SH-SY5Y (cell line): Measurements from ENCODE around the gene ALPI.

Source experiments
- GATA2 ChIP-seq: IDR thresholded peaks from 2 replicates; pipeline ENCODE4 v1.6.1; 2011; ENCODE audit warnings: mild to moderate bottlenecking, low read depth, low read length
- GATA3 ChIP-seq: IDR thresholded peaks from 2 replicates; pipeline ENCODE4 v1.6.1; 2011; ENCODE audit warnings: low read depth, mild to moderate bottlenecking, low read length, moderate library complexity

The ALPI gene

DNA sequence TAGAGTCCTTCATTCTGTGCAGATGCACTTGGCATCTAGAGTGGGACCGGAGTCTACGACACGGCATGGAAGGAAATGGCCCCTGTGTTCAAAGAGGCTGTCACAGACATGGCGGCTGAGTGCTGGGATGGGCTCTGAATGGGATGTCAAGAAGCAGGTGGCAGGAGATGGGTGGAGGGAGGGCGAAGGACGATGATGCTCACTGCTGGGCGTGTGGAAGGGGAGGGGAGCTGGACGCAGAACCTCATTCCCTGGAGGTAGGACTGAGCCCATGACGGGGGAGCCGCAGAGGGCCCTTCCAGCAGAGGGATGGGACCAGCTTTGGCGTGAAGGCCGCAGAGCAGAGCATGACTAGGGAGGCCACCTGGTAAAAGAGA, 18.8 kb upstream of the ALPI start:
- TF ChIP-seq GATA3 (no peak), GATA2 (no peak)

DNA sequence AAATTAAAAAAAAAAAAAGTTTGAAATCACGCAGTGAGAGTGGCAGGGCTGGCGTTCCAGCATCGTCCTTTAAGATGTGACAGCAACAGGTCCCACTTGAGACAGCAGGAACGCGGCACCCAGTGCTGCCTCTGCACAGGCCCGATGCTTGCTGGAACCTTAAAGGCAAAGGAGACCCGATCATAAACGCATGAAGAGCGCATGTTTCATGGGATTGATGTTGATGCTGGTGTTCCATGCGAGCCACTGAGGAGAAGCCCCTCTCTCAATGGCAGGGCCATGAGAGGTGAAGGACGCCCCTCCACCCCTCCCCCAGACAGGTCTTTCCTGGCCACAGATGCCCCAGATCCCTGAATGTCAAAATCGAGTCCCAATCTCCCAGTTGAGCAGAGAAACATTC, 17.9 kb upstream of the ALPI start:
- TF ChIP-seq GATA2 (no peak), GATA3 (no peak)

DNA sequence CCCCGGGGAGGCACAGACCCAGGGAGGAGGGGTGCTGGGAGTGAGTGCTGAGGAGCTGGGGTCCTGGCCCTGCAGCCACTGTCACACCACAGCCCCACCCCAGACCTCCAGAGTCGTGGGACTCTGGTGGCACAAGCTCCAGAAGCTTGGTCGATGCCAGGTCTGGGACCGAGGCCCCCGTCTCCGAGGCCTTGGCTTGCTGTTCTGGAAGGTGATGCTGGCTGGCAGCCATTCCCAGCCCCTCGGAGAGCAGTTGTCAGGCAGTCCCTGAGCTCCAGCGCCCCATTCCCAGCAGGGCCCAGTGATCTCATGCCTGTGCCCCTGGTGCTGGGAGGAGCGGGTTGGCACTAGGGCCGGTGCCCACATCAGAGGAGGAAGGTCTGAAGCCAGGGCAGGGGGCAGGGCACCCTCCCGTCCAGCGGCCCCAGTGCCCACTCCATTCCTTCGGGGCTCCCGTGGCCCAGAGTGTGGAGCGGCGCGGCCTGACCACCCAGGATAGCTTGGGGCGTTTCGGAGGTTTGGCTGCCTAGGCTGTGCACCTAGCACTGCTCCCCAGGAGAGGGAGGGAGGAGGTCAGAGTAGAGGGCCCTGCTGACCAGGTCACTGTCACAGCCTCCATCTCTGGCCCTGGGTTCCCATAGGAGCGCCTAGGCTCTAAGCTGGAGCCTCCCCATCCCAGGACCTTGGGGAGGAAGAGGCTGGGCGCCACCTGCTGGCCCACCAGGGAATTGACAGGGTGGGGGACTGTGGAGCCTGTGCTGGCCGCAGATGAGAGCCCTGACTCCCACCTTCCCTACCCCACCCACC, 16.8 kb upstream of the ALPI start:
- TF ChIP-seq GATA2 (no peak), GATA3 (no peak)

DNA sequence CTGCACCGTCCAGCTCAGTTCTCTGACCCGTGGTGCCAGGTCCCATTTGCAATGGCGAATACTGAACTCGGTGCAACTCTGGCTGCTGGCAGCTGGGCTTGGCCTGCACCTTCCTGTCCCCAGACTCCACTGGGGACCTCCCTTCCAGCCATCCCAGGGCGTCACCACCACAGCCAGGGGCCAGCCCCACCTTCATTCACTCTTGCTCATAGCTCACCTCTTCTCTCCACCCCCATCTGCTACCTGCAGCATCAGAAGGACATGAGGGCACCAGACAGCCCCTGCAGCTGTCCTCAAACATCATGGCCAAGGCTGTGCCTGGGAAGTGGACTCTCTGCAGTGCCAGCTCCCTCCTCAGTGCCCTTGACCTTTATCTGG, 16.2 kb upstream of the ALPI start:
- no peak for TF ChIP-seq GATA3
- TF ChIP-seq GATA2 = no peak

DNA sequence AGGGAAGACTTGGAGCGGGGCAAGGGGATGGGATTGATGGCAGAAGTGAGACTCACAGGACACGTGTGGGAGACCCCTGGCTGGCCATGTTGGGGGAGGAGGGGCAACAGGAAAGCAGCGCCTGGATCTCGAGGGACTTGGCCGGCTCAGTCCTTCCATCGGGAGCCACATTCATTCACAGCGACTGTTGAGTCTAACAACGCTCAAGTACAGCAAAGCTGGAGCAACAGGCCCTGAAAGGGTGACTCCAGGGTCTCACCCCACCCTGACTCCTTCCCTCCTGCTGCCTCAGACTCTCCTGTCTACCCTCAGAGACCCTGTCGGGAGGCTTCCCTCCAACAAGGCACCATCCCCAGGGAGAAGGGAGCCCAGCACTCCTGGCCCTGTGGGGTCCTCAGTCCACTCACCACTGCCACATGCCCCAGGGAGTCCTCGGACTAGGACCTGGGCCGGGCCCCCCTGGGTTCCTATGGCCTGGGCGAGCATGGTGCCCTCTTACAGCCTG, 14.8 kb upstream of the ALPI start:
- TF ChIP-seq GATA3 (no peak), GATA2 (no peak)

- TF ChIP-seq GATA3 (no peak), GATA2 (no peak)
Measured at GRCh38 chr2:232444409-232445148, 11.4 kb upstream of the ALPI start.

- no peak for TF ChIP-seq GATA2
- no peak for TF ChIP-seq GATA3
Measured at GRCh38 chr2:232447091-232447620, 8.8 kb upstream of the ALPI start.

DNA sequence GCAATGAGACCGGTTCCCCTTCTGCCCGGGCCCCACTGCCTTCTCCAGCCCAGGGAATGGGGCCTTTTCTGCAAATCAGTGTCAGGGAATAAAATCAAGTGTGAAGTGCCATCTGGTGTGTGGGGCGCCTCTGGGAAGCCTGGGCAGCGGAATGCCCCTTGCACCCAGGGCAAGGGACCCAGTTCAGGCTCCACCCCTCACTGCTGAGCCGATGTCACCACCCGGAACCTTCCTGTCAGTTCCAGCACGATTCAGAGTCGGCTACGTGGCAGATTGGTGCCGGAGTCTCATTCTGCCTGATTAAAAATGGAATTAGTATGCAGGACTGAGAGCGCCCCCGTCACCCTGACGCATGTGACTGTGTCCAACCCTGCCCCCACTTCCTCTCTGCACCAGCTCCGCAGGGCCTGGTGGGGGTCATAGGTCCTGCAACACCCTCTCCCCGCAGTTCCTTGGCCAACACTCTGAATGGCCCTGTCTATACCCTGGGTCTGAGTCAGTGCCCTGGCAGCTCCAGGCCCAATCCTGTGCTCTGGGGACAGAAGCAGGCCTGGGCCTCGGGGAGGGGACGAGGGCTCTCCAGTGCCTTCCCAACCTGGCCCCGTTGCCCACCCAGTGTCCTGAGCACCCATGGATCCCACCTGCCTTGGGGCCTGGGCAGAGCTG, 8.2 kb upstream of the ALPI start:
- TF ChIP-seq GATA2 = no peak
- no peak for TF ChIP-seq GATA3

- no peak for TF ChIP-seq GATA2
- TF ChIP-seq GATA3 = no peak
Measured at GRCh38 chr2:232448304-232448690, 7.7 kb upstream of the ALPI start.

- no peak for TF ChIP-seq GATA3
- no peak for TF ChIP-seq GATA2
Measured at GRCh38 chr2:232449964-232450363, 6.0 kb upstream of the ALPI start.

DNA sequence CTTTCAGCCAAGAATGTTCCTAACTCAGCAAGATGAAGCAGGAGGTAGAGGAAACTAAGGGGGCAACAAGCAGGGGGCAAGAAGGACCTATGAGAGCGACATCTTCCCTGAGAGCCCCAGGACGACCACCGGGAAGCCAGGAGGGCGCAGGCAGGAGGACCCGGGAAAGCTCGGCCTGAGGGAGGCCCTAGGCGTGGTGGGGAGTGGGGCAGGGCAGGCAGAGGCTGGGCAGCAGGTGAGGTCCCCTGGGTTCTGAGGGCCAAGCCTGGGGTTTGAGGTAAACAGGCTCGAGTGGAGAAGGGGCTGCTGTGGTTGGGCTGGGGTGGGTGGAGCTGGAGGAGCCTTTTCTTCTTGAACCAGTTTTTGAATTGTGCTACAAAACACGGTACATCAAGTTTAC, 1.3 kb upstream of the ALPI start:
- TF ChIP-seq GATA2 = no peak
- TF ChIP-seq GATA3 = no peak

DNA sequence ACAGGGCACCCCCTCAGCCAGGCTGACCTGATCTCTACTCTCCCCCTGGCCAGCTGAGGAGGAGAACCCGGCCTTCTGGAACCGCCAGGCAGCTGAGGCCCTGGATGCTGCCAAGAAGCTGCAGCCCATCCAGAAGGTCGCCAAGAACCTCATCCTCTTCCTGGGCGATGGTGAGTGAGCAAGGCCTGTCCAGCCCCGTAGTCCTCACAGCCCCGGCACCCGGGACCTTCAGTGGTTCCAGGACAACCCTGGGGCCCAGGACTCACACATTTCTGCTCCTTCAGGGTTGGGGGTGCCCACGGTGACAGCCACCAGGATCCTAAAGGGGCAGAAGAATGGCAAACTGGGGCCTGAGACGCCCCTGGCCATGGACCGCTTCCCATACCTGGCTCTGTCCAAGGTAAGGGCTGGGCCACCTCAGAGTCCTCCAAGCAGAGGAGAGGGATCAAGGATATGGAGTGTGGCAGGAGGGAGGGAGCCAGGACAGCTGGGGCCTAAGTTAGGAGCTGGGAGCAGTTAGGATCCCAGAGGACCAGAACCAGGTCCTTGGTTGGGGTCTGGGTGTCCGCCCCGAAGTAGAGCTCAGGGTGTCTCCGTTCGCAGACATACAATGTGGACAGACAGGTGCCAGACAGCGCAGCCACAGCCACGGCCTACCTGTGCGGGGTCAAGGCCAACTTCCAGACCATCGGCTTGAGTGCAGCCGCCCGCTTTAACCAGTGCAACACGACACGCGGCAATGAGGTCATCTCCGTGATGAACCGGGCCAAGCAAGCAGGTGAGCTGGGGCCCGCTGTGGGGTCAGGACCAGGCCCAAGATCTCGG, 555 bp downstream of the ALPI start:
- TF ChIP-seq GATA3 (no peak), GATA2 (no peak)
